HG03575 (cell line): ENCODE measurements around the gene PGAP2.

Experiments
- ATAC-seq: cut with Tn5 transposase; IDR thresholded peaks from one replicate; pipeline ENCODE4 v1.9.1; 2021; ENCODE audit not compliant: unreplicated experiment, insufficient number of reproducible peaks, low FRiP score; ENCODE audit errors: extremely low read depth

The PGAP2 gene

GRCh38 chr11:3873712-3874349, 65.5 kb downstream of the PGAP2 start:
- ATAC-seq = no peak
